ENCODE measurements around the gene KCTD4. TPM values are rescaled to one million over a fixed set of nuclear protein-coding genes. Genes with fewer than 3 reads are reported as not detected.
A peak's percentile ranks its signal among the peaks of the same experiment; 100 is the strongest.
"Not testable (repeated sequence)": the region's sequence is repeated elsewhere in the genome, so short reads cannot be mapped to it uniquely, and the experiment has no call there.

The KCTD4 gene
- total RNA-seq, result 1 to 10 TPM in 2 of 4 donors, not detected in 2; 1.3 to 1.9 TPM

- no peak for DNase-seq
- H3K27ac ChIP-seq, result no peak within 1 kb of the TSS
- H3K4me3 ChIP-seq, result no peak within 1 kb of the TSS
- intact Hi-C loops (cut with DNase I; ENCODE audit: low total_unique reads), result no loop called here
- peaks cover 0 to 6% (median 1%) of the 10 kb centered on the region in 4 donors for H3K4me1 ChIP-seq
- H3K36me3 ChIP-seq, result no peaks in the 10 kb centered on the region
- in situ Hi-C loops (cut with MboI; ENCODE audit: low pct_ligation_motif_present in 1 of 4, low pct_unique_long_range_greater_than_20kb in 1 of 4, low sequenced_read_pairs in 3 of 4), result no loop called here
- WGBS, 2 donors (ENCODE audit: low coverage in 1 of 2), result 89 to 95% methylated on average over 2 of the region's 2 CpGs
- no peaks in the 10 kb centered on the region for H3K9me3 ChIP-seq
- TF ChIP-seq POLR2A (IDR thresholded peaks at IDR 0.05) (no peak), CTCF (IDR thresholded peaks at IDR 0.05) (no peak), POLR2AphosphoS5 (IDR thresholded peaks at IDR 0.05) (no peak), EP300 (IDR thresholded peaks at IDR 0.05; ENCODE audit: low read depth) (no peak)
- H3K27me3 ChIP-seq, result no peaks in the 10 kb centered on the region
Observed at GRCh38 chr13:45200701-45201232, at the start of gene KCTD4. TSS of gene KCTD4 (minus strand) at chr13:45201045. CDS start at chr13:45194567, 6,478 bp downstream.

GRCh38 chr13:45249662-45250061 is 48.8 kb upstream of the KCTD4 start:
- WGBS, 2 donors (ENCODE audit: low coverage in 1 of 2), result 87 to 91% methylated on average over 2 to 3 of the region's 3 CpGs
- no peaks in the 10 kb centered on the region for H3K9me3 ChIP-seq
- DNase-seq, result no peak
- in situ Hi-C loops (cut with MboI; ENCODE audit: low pct_ligation_motif_present in 1 of 4, low pct_unique_long_range_greater_than_20kb in 1 of 4, low sequenced_read_pairs in 3 of 4), result no loop called here
- no peak overlapping the region for H3K27ac ChIP-seq
- intact Hi-C loops (cut with DNase I; ENCODE audit: low total_unique reads), result loop anchor here (10.0 kb wide), 1 partner anchor 875 kb away; no protein-coding TSS in a partner anchor
- no peak overlapping the region for H3K4me3 ChIP-seq
- peaks cover 0 to 25% (median 1%) of the 10 kb centered on the region in 4 donors for H3K4me1 ChIP-seq
- no peaks in the 10 kb centered on the region for H3K36me3 ChIP-seq
- no peaks in the 10 kb centered on the region for H3K27me3 ChIP-seq
- TF ChIP-seq EP300 (IDR thresholded peaks at IDR 0.05; ENCODE audit: low read depth) (no peak), POLR2A (IDR thresholded peaks at IDR 0.05) (no peak), CTCF (IDR thresholded peaks at IDR 0.05) (no peak), POLR2AphosphoS5 (IDR thresholded peaks at IDR 0.05) (no peak)

- H3K4me3 ChIP-seq; DNase-seq; intact Hi-C loops (cut with DNase I; ENCODE audit: low total_unique reads); in situ Hi-C loops (cut with MboI; ENCODE audit: low pct_ligation_motif_present in 1 of 4, low pct_unique_long_range_greater_than_20kb in 1 of 4, low sequenced_read_pairs in 3 of 4); H3K36me3 ChIP-seq; H3K27me3 ChIP-seq; H3K9me3 ChIP-seq; H3K27ac ChIP-seq: not testable (repeated sequence)
- H3K4me1 ChIP-seq, result peaks cover 6 to 32% (median 26%) of the 10 kb centered on the region in 4 donors
- 91 to 97% methylated on average over 7 of the region's 7 CpGs for WGBS, 2 donors (ENCODE audit: low coverage in 1 of 2)
Observed at GRCh38 chr13:45244736-45245135, 43.9 kb upstream of the KCTD4 start.

GRCh38 chr13:45243077-45243476 is 42.2 kb upstream of the KCTD4 start:
- no peak for TF ChIP-seq EP300 (IDR thresholded peaks at IDR 0.05; ENCODE audit: low read depth)
- peak in 1 of 3 donors; percentile 60 for TF ChIP-seq POLR2AphosphoS5 (IDR thresholded peaks at IDR 0.05)
- TF ChIP-seq CTCF (IDR thresholded peaks at IDR 0.05), result no peak
- no peak for TF ChIP-seq POLR2A (IDR thresholded peaks at IDR 0.05)
- intact Hi-C loops (cut with DNase I; ENCODE audit: low total_unique reads) (no loop called here), in situ Hi-C loops (cut with MboI; ENCODE audit: low pct_ligation_motif_present in 1 of 4, low pct_unique_long_range_greater_than_20kb in 1 of 4, low sequenced_read_pairs in 3 of 4) (no loop called here)
- Histone ChIP-seq H3K27me3 (no peaks in the 10 kb centered on the region), H3K36me3 (no peaks in the 10 kb centered on the region), H3K27ac (peak overlapping the region; percentile 62 to 82 (median 70)), H3K4me3 (no peak overlapping the region), H3K4me1 (peaks cover 6 to 30% (median 26%) of the 10 kb centered on the region in 4 donors), H3K9me3 (no peaks in the 10 kb centered on the region)
- 40 to 64% methylated on average over 4 to 8 of the region's 8 CpGs for whole genome bisulfite sequencing, 2 donors (ENCODE audit: low coverage in 1 of 2)
- DNase-seq, result peak; percentile 74

- peak overlapping the region; percentile 62 to 82 (median 70) for H3K27ac ChIP-seq
- DNase-seq, result no peak
- no peaks in the 10 kb centered on the region for H3K9me3 ChIP-seq
- peak overlapping the region in 1 of 4 donors; percentile 8 for H3K4me3 ChIP-seq
- intact Hi-C loops (cut with DNase I; ENCODE audit: low total_unique reads), result no loop called here
- in situ Hi-C loops (cut with MboI; ENCODE audit: low pct_ligation_motif_present in 1 of 4, low pct_unique_long_range_greater_than_20kb in 1 of 4, low sequenced_read_pairs in 3 of 4), result no loop called here
- no peaks in the 10 kb centered on the region for H3K36me3 ChIP-seq
- peaks cover 6 to 30% (median 26%) of the 10 kb centered on the region in 4 donors for H3K4me1 ChIP-seq
- no peaks in the 10 kb centered on the region for H3K27me3 ChIP-seq
- TF ChIP-seq POLR2AphosphoS5 (IDR thresholded peaks at IDR 0.05), result no peak
- TF ChIP-seq CTCF (IDR thresholded peaks at IDR 0.05), result no peak
- no peak for TF ChIP-seq EP300 (IDR thresholded peaks at IDR 0.05; ENCODE audit: low read depth)
- TF ChIP-seq POLR2A (IDR thresholded peaks at IDR 0.05), result no peak
- WGBS, 2 donors (ENCODE audit: low coverage in 1 of 2), result 54 to 64% methylated on average over 1 of the region's 1 CpG
Observed at GRCh38 chr13:45242524-45242923, 41.7 kb upstream of the KCTD4 start.
